ENCODE results near the gene DEPDC4.

- TF ChIP-seq POLR2AphosphoS5 (IDR thresholded peaks at IDR 0.05; ENCODE audit: borderline replicate concordance, low read depth, low read length): no peak
- TF ChIP-seq EZH2 (IDR thresholded peaks at IDR 0.05): no peak
Measured at GRCh38 chr12:100234166-100234565, 32.7 kb downstream of the DEPDC4 start.

Measured in SK-N-MC (cell line).